ENCODE data around the gene CSGALNACT2.

- no peak for TF ChIP-seq NR2F6 (CRISPR knock-in tag; IDR thresholded peaks at IDR 0.05)
- no peak for TF ChIP-seq KDM1A (IDR thresholded peaks at IDR 0.05)
- TF ChIP-seq RBM25 (IDR thresholded peaks at IDR 0.05; ENCODE audit: low read depth, low read length, severe bottlenecking), result no peak
- TF ChIP-seq RAD21 (CRISPR knock-in tag; conservative IDR thresholded peaks at IDR 0.05 in 1 of 2, IDR thresholded peaks at IDR 0.05 in 1 of 2), result no peak
- no peak for TF ChIP-seq ARID1B (IDR thresholded peaks at IDR 0.05)
- no peak for TF ChIP-seq CTCF (IDR thresholded peaks at IDR 0.05 in 2 of 3, conservative IDR thresholded peaks at IDR 0.05 in 1 of 3; ENCODE audit: insufficient read depth in 2 of 3, low read depth in 1 of 3, low read length in 3 of 3)
These were observed 77.7 kb downstream of the CSGALNACT2 start for GRCh38 chr10:43215758-43216455.
